SK-N-SH (cell line): ENCODE data around the gene EIF1. TPM values are rescaled to one million over a fixed set of nuclear protein-coding genes. Genes with fewer than 3 reads are reported as not detected.

Experiments used
- CTCF ChIA-PET: fragments of 300-600, 350-600 bp; formaldehyde crosslinking; extraction: SDS; loops from one replicate; lab custom pipeline; 2021; lab: Yijun Ruan, JAX
- POLR2A ChIA-PET: fragments of 350-600 bp; sonication (Branson Sonifier 250); formaldehyde crosslinking; extraction: SDS; loops from one replicate; lab custom pipeline; 2020; ENCODE audit warnings: antibody characterized with exemption, inconsistent platforms; lab: Yijun Ruan, JAX
- DNase-seq: peaks from one replicate; pipeline ENCODE4 v3.0.0; 2012
- H2AFZ ChIP-seq: fragments of 200-600 bp; sonication (generic); 2 replicates; pipeline ENCODE4 v1.8.1; 2016; ENCODE audit warnings: antibody characterized with exemption, mild to moderate bottlenecking, low read depth
- H3F3A ChIP-seq: fragments of 200-600 bp; sonication (generic); replicated peaks from 2 replicates; pipeline ENCODE3; 2016; ENCODE audit warnings: antibody characterized with exemption, mild to moderate bottlenecking; ENCODE audit not compliant: insufficient read depth
- H3K27ac ChIP-seq, 2 experiments: fragments of 200-500 bp in 1 of 2; fragments of 200-600 bp in 1 of 2; sonication (Bioruptor generic) in 1 of 2; sonication (generic), shearing (Covaris generic) in 1 of 2; 2 replicates each; pipeline versions ENCODE4 v1.5.1 to v1.6.1; 2014 to 2016; ENCODE audit warnings: low read depth in 2 of 2, inconsistent platforms in 1 of 2, low read length in 1 of 2, mild to moderate bottlenecking in 1 of 2, mixed read lengths in 1 of 2
- H3K27me3 ChIP-seq: fragments of 200-600 bp; sonication (generic), shearing (Covaris generic); 2 replicates; pipeline ENCODE4 v1.6.1; 2016; ENCODE audit warnings: mixed run types; ENCODE audit not compliant: insufficient read depth
- H3K36me3 ChIP-seq, 2 experiments: fragments of 200-500 bp in 1 of 2; fragments of 200-600 bp in 1 of 2; sonication (Bioruptor generic) in 1 of 2; sonication (generic) in 1 of 2; replicated peaks in 1 of 2; 2 replicates each; pipeline versions ENCODE3 to v1.5.1; 2014 to 2016; ENCODE audit warnings: low read length in 1 of 2, mild to moderate bottlenecking in 1 of 2; ENCODE audit not compliant: insufficient read depth in 2 of 2, control insufficient read depth in 1 of 2
- H3K4me1 ChIP-seq, 2 experiments: fragments of 200-500 bp in 1 of 2; fragments of 200-600 bp in 1 of 2; sonication (Bioruptor generic) in 1 of 2; sonication (generic), shearing (Covaris generic) in 1 of 2; 2 replicates each; pipeline versions ENCODE4 v1.5.1 to v1.6.1; 2014 to 2016; ENCODE audit warnings: low read depth in 1 of 2, low read length in 1 of 2, mixed run types in 1 of 2; ENCODE audit not compliant: insufficient read depth in 2 of 2, control insufficient read depth in 1 of 2
- H3K4me2 ChIP-seq: fragments of 200-600 bp; sonication (generic), shearing (Covaris generic); 2 replicates; pipeline ENCODE4 v1.6.1; 2017; ENCODE audit warnings: mixed run types
- H3K4me3 ChIP-seq, 2 experiments: fragments of 200-500 bp in 1 of 2; fragments of 200-600 bp in 1 of 2; sonication (Bioruptor generic) in 1 of 2; sonication (generic), shearing (Covaris generic) in 1 of 2; 2 replicates each; pipeline versions ENCODE4 v1.5.1 to v1.8.1; 2014 to 2016; ENCODE audit warnings: low read depth in 2 of 2, inconsistent platforms in 1 of 2, low read length in 1 of 2, mild to moderate bottlenecking in 1 of 2, mixed read lengths in 1 of 2, moderate library complexity in 1 of 2
- H3K79me2 ChIP-seq: fragments of 200-600 bp; sonication (generic); 2 replicates; pipeline ENCODE4 v1.8.1; 2017; ENCODE audit warnings: mild to moderate bottlenecking; ENCODE audit not compliant: insufficient read depth
- H3K9ac ChIP-seq: fragments of 200-600 bp; sonication (generic); 2 replicates; pipeline ENCODE4 v1.6.1; 2017; ENCODE audit warnings: mixed run types
- H3K9me2 ChIP-seq: fragments of 200-600 bp; sonication (generic); 2 replicates; pipeline ENCODE4 v1.6.1; 2017; ENCODE audit warnings: mixed run types
- H3K9me3 ChIP-seq: fragments of 200-600 bp; sonication (generic); 2 replicates; pipeline ENCODE4 v1.6.1; 2017; ENCODE audit warnings: mixed run types, mild to moderate bottlenecking, moderate library complexity
- H4K20me1 ChIP-seq: fragments of 200-600 bp; sonication (generic); 2 replicates; pipeline ENCODE4 v1.6.1; 2017; ENCODE audit warnings: mild to moderate bottlenecking, mixed run types; ENCODE audit not compliant: insufficient read depth
- CHD2 ChIP-seq: fragments of 150-350 bp; IDR thresholded peaks from 2 replicates; pipeline ENCODE4 v1.6.1; 2018; ENCODE audit warnings: low read length; ENCODE audit not compliant: partially characterized antibody
- CTCF ChIP-seq: fragments of 200-600 bp; sonication (generic); IDR thresholded peaks from 2 replicates; pipeline ENCODE4 v1.6.1; 2017; ENCODE audit warnings: antibody characterized with exemption, mild to moderate bottlenecking, moderate library complexity
- FOSL2 ChIP-seq: IDR thresholded peaks from 2 replicates; pipeline ENCODE4 v1.4.0; 2012; ENCODE audit warnings: low read depth, mild to moderate bottlenecking, moderate library complexity, borderline replicate concordance
- FOXM1 ChIP-seq: IDR thresholded peaks from 2 replicates; pipeline ENCODE4 v1.4.0; 2012; ENCODE audit warnings: low read depth, mild to moderate bottlenecking
- IRF3 ChIP-seq: fragments of 150-350 bp; IDR thresholded peaks from 2 replicates; pipeline ENCODE4 v1.6.1; 2016; ENCODE audit warnings: mild to moderate bottlenecking, low read depth, low read length
- MAX ChIP-seq: IDR thresholded peaks from 2 replicates; pipeline ENCODE4 v1.4.0; 2012; ENCODE audit warnings: low read depth
- MXI1 ChIP-seq: IDR thresholded peaks from 2 replicates; pipeline ENCODE4 v1.6.1; 2012; ENCODE audit warnings: mild to moderate bottlenecking, low read depth, low read length, improper control_type of control experiment
- NRF1 ChIP-seq: IDR thresholded peaks from 2 replicates; pipeline ENCODE4 v1.6.1; 2012; ENCODE audit warnings: low read depth, mild to moderate bottlenecking, low read length
- POLR2AphosphoS5 ChIP-seq: IDR thresholded peaks from 2 replicates; pipeline ENCODE4 v1.6.1; 2012; ENCODE audit warnings: low read depth, low read length
- RAD21 ChIP-seq: IDR thresholded peaks from 2 replicates; pipeline ENCODE4 v1.6.1; 2012; ENCODE audit warnings: mild to moderate bottlenecking, low read length
- RCOR1 ChIP-seq: fragments of 150-350 bp; IDR thresholded peaks from 2 replicates; pipeline ENCODE4 v1.6.1; 2017; ENCODE audit warnings: antibody characterized with exemption, low read length
- RXRA ChIP-seq: IDR thresholded peaks from 2 replicates; pipeline ENCODE4 v1.4.0; 2012; ENCODE audit warnings: low read depth, mild to moderate bottlenecking, borderline replicate concordance
- SIN3A ChIP-seq: IDR thresholded peaks from 2 replicates; pipeline ENCODE4 v1.6.1; 2012; ENCODE audit warnings: low read depth, mild to moderate bottlenecking, low read length, moderate library complexity, borderline replicate concordance
- SMC3 ChIP-seq: IDR thresholded peaks from 2 replicates; pipeline ENCODE4 v1.6.1; 2012; ENCODE audit warnings: low read depth, low read length, improper control_type of control experiment
- TAF1 ChIP-seq: IDR thresholded peaks from 2 replicates; pipeline ENCODE4 v1.6.1; 2012; ENCODE audit warnings: low read depth, mild to moderate bottlenecking, low read length, moderate library complexity, borderline replicate concordance
- TCF12 ChIP-seq: IDR thresholded peaks from 2 replicates; pipeline ENCODE4 v1.4.0; 2012
- WGBS: methylation state at CpG from one replicate; pipeline ENCODE4 v1.1.6; 2017; ENCODE audit warnings: low lambda C conversion rate; 5-methylcytosine and 5-hydroxymethylcytosine counted together
- polyA plus RNA-seq, 3 experiments: library from polyadenylated mRNA; depleted of rRNA; stranded (reverse); fragments of >200 nt; gene quantifications; 2 replicates each; pipeline ENCODE4 v1.2.3, GENCODE V29; 2012

The EIF1 gene
- polyA plus RNA-seq, 1 of the 3 experiments (the other 2 are of a cell fraction) = 300 TPM

GRCh38 chr17:41665566-41666236 lies 23.0 kb upstream of the EIF1 start:
- POLR2A ChIA-PET = interaction anchor here (0.7 to 1.6 kb wide), 6 partner anchors 23 to 847 kb away, joined by 3 to 8 read pairs (median 4); partner anchors contain the start of gene EIF1
- Histone ChIP-seq H2AFZ (peak overlapping the region; percentile 99), H3K9me3 (no peaks in the 10 kb centered on the region), H3K9me2 (no peaks in the 10 kb centered on the region), H3K4me3 (peak overlapping the region; percentile 44 to 58), H3K27me3 (no peaks in the 10 kb centered on the region; the same call in 1 of the 2 replicates), H3K4me2 (peak overlapping the region; percentile 88), H3K36me3 (no peaks in the 10 kb centered on the region), H3K27ac (peak overlapping the region; percentile 49 to 77), H4K20me1 (no peaks in the 10 kb centered on the region), H3K4me1 (peaks cover 4 to 14% of the 10 kb centered on the region in 2 experiments; a peak in 2 of 4 replicates), H3K9ac (peak overlapping the region; percentile 27), H3F3A (no peaks in the 10 kb centered on the region), H3K79me2 (no peaks in the 10 kb centered on the region)
- WGBS = 9% methylated on average over 26 of the region's 39 CpGs
- DNase-seq = peak; percentile 96
- CTCF ChIA-PET = interaction anchor here (0.6 to 13.9 kb wide), 48 partner anchors 8 to 1046 kb away, joined by 3 to 534 read pairs (median 4); partner anchors contain the start of genes EIF1, KRT13 and KRT9
- no peak for TF ChIP-seq FOXM1
- peak; percentile 77 for TF ChIP-seq MXI1
- peak; percentile 38; the same call in 1 of the 2 replicates for TF ChIP-seq SMC3
- TF ChIP-seq TAF1 = peak; percentile 45; the same call in 1 of the 2 replicates
- TF ChIP-seq POLR2AphosphoS5 = peak; percentile 42; the same call in 1 of the 2 replicates
- peak; percentile 29; the same call in 1 of the 2 replicates for TF ChIP-seq RAD21
- peak; percentile 89 for TF ChIP-seq CTCF
- TF ChIP-seq MAX = peak; percentile 54; the same call in 1 of the 2 replicates
- peak; percentile 52 for TF ChIP-seq CHD2
- no peak for TF ChIP-seq FOSL2
- TF ChIP-seq NRF1 = peak; percentile 88
- TF ChIP-seq, all 33 proteins: peak for 9

- Histone ChIP-seq H3K27me3 (no peaks in the 10 kb centered on the region; the same call in 1 of the 2 replicates), H3K9me3 (no peaks in the 10 kb centered on the region), H3K36me3 (no peaks in the 10 kb centered on the region), H3K27ac (peak overlapping the region; percentile 49 to 77), H3K4me1 (peaks cover 4 to 14% of the 10 kb centered on the region in 2 experiments; a peak in 2 of 4 replicates), H3F3A (no peaks in the 10 kb centered on the region), H3K9me2 (no peaks in the 10 kb centered on the region), H3K9ac (peak overlapping the region; percentile 22), H3K79me2 (no peaks in the 10 kb centered on the region), H3K4me2 (peak overlapping the region; percentile 88), H4K20me1 (no peaks in the 10 kb centered on the region), H3K4me3 (peak overlapping the region; percentile 44 to 58; a peak in 3 of 4 replicates), H2AFZ (peak overlapping the region; percentile 99)
- 8% methylated on average over 10 of the region's 11 CpGs for WGBS
- ChIA-PET POLR2A (interaction anchor here (0.7 to 1.6 kb wide), 5 partner anchors 22 to 847 kb away, joined by 3 to 8 read pairs (median 4); partner anchors contain the start of gene EIF1), CTCF (interaction anchor here (0.7 to 13.9 kb wide), 46 partner anchors 8 to 1020 kb away, joined by 3 to 534 read pairs (median 4); partner anchors contain the start of genes EIF1, KRT13, KRT9 and KRTAP17-1)
- DNase-seq = peak; percentile 58
- TF ChIP-seq RXRA = no peak
- no peak for TF ChIP-seq POLR2AphosphoS5
- no peak for TF ChIP-seq TAF1
- no peak for TF ChIP-seq SIN3A
- no peak for TF ChIP-seq NRF1
- no peak for TF ChIP-seq RCOR1
- TF ChIP-seq IRF3 = no peak
- no peak for TF ChIP-seq CTCF
- TF ChIP-seq TCF12 = no peak
- TF ChIP-seq SMC3 = no peak
These were observed 22.4 kb upstream of the EIF1 start for GRCh38 chr17:41666237-41666641.
